Measurements from ENCODE around the gene TGFBR2.

GRCh38 chr3:30608598-30608947, 2.2 kb downstream of the TGFBR2 start:
- no peak for TF ChIP-seq POLR2A (IDR thresholded peaks at IDR 0.05)
- no peak for TF ChIP-seq CTCF (IDR thresholded peaks at IDR 0.05)
